Neural cell (in vitro differentiated cells): Measurements from ENCODE around the gene BNC2. TPM values are rescaled to one million over a fixed set of nuclear protein-coding genes. Genes with fewer than 3 reads are reported as not detected.

Experiments
- H2AFZ ChIP-seq: fragments of 200-600, 300-800 bp; sonication (generic), shearing (Covaris generic); 2 replicates; pipeline ENCODE4 v1.6.0; 2014; ENCODE audit warnings: low read depth, mild to moderate bottlenecking, antibody characterized with exemption, low read length, moderate library complexity
- H3F3A ChIP-seq: fragments of 200-600 bp; shearing (Covaris generic); 2 replicates; pipeline ENCODE4 v1.6.1; 2016; ENCODE audit warnings: mild to moderate bottlenecking, moderate library complexity, mixed read lengths, antibody characterized with exemption, low read length; ENCODE audit not compliant: insufficient read depth, poor library complexity, severe bottlenecking
- H3K27ac ChIP-seq: fragments of 200-600, 300-800 bp; sonication (generic), shearing (Covaris generic); 2 replicates; pipeline ENCODE4 v1.5.1; 2014; ENCODE audit warnings: mild to moderate bottlenecking, low read length, moderate library complexity
- H3K27me3 ChIP-seq: fragments of 300-800, 200-600 bp; sonication (generic), shearing (Covaris generic); 2 replicates; pipeline ENCODE4 v1.6.0; 2014; ENCODE audit warnings: mild to moderate bottlenecking, low read depth, low read length, moderate library complexity; ENCODE audit not compliant: insufficient read depth
- H3K36me3 ChIP-seq: fragments of 300-800, 200-600 bp; sonication (generic), shearing (Covaris generic); 2 replicates; pipeline ENCODE4 v1.5.1; 2014; ENCODE audit warnings: mild to moderate bottlenecking, antibody characterized with exemption, low read length, moderate library complexity; ENCODE audit not compliant: insufficient read depth
- H3K4me2 ChIP-seq: fragments of 300-800, 200-600 bp; sonication (generic), shearing (Covaris generic); 2 replicates; pipeline ENCODE4 v1.6.0; 2014; ENCODE audit warnings: mild to moderate bottlenecking, low read length
- H3K4me3 ChIP-seq: fragments of 300-800, 200-600 bp; sonication (generic), shearing (Covaris generic); 2 replicates; pipeline ENCODE4 v1.5.1; 2014; ENCODE audit warnings: mild to moderate bottlenecking, low read length, moderate library complexity
- H3K79me2 ChIP-seq: fragments of 200-600 bp; shearing (Covaris generic); replicated peaks from 2 replicates; pipeline ENCODE4 v1.6.0; 2014; ENCODE audit warnings: mild to moderate bottlenecking, low read length, moderate library complexity; ENCODE audit not compliant: insufficient read depth
- H3K9ac ChIP-seq: fragments of 300-800, 200-600 bp; sonication (generic), shearing (Covaris generic); 2 replicates; pipeline ENCODE4 v1.6.1; 2016; ENCODE audit warnings: mild to moderate bottlenecking, low read length, mixed read lengths
- H3K9me2 ChIP-seq: fragments of 200-600 bp; shearing (Covaris generic); 2 replicates; pipeline ENCODE4 v1.6.1; 2016; ENCODE audit warnings: mild to moderate bottlenecking, low read length, mixed read lengths; ENCODE audit not compliant: insufficient read depth
- H3K9me3 ChIP-seq: fragments of 200-600, 300-800 bp; sonication (generic), shearing (Covaris generic); 2 replicates; pipeline ENCODE4 v1.6.1; 2016; ENCODE audit warnings: mild to moderate bottlenecking, mixed run types, low read length, moderate library complexity, mixed read lengths
- H4K20me1 ChIP-seq: fragments of 200-600 bp; shearing (Covaris generic); 2 replicates; pipeline ENCODE4 v1.6.1; 2016; ENCODE audit warnings: mild to moderate bottlenecking, mixed run types; ENCODE audit not compliant: insufficient read depth
- EP300 ChIP-seq: fragments of 450-650 bp; conservative IDR thresholded peaks from 2 replicates; pipeline ENCODE4 v1.6.1; 2014; ENCODE audit warnings: antibody characterized with exemption, mild to moderate bottlenecking, moderate library complexity; ENCODE audit not compliant: poor library complexity, severe bottlenecking
- EZH2 ChIP-seq: fragments of 200-600, 300-800 bp; shearing (Covaris generic), sonication (generic); IDR thresholded peaks from 2 replicates; pipeline ENCODE4 v1.6.1; 2014; ENCODE audit warnings: antibody characterized with exemption, low read length, borderline replicate concordance, mild to moderate bottlenecking; ENCODE audit not compliant: insufficient read depth, poor library complexity, severe bottlenecking
- MXI1 ChIP-seq: fragments of 450-650 bp; conservative IDR thresholded peaks from 2 replicates; pipeline ENCODE4 v1.6.1; 2014; ENCODE audit warnings: antibody characterized with exemption, mild to moderate bottlenecking; ENCODE audit not compliant: poor library complexity, severe bottlenecking
- POLR2AphosphoS5 ChIP-seq: IDR thresholded peaks from 2 replicates; pipeline ENCODE4 v1.6.1; 2012
- RAD21 ChIP-seq: fragments of 450-650 bp; conservative IDR thresholded peaks from 2 replicates; pipeline ENCODE4 v1.6.1; 2014; ENCODE audit warnings: antibody characterized with exemption, mild to moderate bottlenecking, moderate library complexity
- SMC3 ChIP-seq: fragments of 450-650 bp; conservative IDR thresholded peaks from 2 replicates; pipeline ENCODE4 v1.6.1; 2014; ENCODE audit warnings: antibody characterized with exemption, mild to moderate bottlenecking, moderate library complexity; ENCODE audit not compliant: poor library complexity
- TAF1 ChIP-seq: IDR thresholded peaks from 2 replicates; pipeline ENCODE4 v1.6.1; 2012; ENCODE audit warnings: low read depth
- polyA plus RNA-seq: library from polyadenylated mRNA; depleted of rRNA; stranded (reverse); fragments of >200 nt; gene quantifications from 2 replicates; pipeline ENCODE4 v1.2.3, GENCODE V29; 2014
- TF ChIP-seq, protein P1 (sequence below): IDR thresholded peaks from 2 replicates; pipeline ENCODE4 v1.6.1; 2012; ENCODE audit warnings: borderline replicate concordance
- TF ChIP-seq, protein P2 (sequence below): fragments of 450-650 bp; IDR thresholded peaks from 2 replicates; pipeline ENCODE4 v1.5.1; 2014; ENCODE audit warnings: antibody characterized with exemption, mild to moderate bottlenecking, moderate library complexity; ENCODE audit not compliant: poor library complexity, severe bottlenecking

Gene BNC2
- polyA plus RNA-seq, 1 donor from 2014 or later: 1.3 TPM

DNA sequence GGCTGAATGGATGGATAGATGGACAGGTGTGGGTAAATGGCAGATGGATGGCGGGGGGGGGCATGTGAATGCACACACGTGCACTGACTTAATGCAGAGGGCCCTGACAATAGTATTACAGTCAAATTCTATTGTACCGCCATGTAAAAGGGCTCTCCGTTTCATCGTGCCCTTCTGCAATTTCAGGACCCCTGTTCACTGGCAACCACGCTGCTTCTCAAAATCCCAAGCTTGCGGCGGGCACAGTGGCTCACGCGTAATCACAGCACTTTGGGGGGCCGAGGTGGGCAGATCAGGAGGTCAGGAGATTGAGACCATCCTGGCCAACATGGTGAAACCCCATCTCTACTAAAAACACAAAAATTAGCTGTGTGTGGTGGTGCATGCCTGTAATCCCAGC, 211.4 kb downstream of the BNC2 start:
- Histone ChIP-seq H3K9me3 (no peaks in the 10 kb centered on the region), H4K20me1 (no peaks in the 10 kb centered on the region), H3K9ac (no peak overlapping the region), H3K36me3 (no peaks in the 10 kb centered on the region), H3K4me3 (no peak overlapping the region), H3K27ac (no peak overlapping the region), H3K27me3 (no peaks in the 10 kb centered on the region), H3K4me2 (no peak overlapping the region), H2AFZ (no peak overlapping the region), H3K9me2 (no peaks in the 10 kb centered on the region), H3K79me2 (no peaks in the 10 kb centered on the region), H3F3A (no peaks in the 10 kb centered on the region)
- no peak for TF ChIP-seq RAD21
- no peak for TF ChIP-seq SMC3
- no peak for TF ChIP-seq TAF1
- no peak for TF ChIP-seq POLR2AphosphoS5
- no peak for TF ChIP-seq EP300
- TF ChIP-seq, protein P1, sequence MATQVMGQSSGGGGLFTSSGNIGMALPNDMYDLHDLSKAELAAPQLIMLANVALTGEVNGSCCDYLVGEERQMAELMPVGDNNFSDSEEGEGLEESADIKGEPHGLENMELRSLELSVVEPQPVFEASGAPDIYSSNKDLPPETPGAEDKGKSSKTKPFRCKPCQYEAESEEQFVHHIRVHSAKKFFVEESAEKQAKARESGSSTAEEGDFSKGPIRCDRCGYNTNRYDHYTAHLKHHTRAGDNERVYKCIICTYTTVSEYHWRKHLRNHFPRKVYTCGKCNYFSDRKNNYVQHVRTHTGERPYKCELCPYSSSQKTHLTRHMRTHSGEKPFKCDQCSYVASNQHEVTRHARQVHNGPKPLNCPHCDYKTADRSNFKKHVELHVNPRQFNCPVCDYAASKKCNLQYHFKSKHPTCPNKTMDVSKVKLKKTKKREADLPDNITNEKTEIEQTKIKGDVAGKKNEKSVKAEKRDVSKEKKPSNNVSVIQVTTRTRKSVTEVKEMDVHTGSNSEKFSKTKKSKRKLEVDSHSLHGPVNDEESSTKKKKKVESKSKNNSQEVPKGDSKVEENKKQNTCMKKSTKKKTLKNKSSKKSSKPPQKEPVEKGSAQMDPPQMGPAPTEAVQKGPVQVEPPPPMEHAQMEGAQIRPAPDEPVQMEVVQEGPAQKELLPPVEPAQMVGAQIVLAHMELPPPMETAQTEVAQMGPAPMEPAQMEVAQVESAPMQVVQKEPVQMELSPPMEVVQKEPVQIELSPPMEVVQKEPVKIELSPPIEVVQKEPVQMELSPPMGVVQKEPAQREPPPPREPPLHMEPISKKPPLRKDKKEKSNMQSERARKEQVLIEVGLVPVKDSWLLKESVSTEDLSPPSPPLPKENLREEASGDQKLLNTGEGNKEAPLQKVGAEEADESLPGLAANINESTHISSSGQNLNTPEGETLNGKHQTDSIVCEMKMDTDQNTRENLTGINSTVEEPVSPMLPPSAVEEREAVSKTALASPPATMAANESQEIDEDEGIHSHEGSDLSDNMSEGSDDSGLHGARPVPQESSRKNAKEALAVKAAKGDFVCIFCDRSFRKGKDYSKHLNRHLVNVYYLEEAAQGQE: no peak
- TF ChIP-seq, protein P2, sequence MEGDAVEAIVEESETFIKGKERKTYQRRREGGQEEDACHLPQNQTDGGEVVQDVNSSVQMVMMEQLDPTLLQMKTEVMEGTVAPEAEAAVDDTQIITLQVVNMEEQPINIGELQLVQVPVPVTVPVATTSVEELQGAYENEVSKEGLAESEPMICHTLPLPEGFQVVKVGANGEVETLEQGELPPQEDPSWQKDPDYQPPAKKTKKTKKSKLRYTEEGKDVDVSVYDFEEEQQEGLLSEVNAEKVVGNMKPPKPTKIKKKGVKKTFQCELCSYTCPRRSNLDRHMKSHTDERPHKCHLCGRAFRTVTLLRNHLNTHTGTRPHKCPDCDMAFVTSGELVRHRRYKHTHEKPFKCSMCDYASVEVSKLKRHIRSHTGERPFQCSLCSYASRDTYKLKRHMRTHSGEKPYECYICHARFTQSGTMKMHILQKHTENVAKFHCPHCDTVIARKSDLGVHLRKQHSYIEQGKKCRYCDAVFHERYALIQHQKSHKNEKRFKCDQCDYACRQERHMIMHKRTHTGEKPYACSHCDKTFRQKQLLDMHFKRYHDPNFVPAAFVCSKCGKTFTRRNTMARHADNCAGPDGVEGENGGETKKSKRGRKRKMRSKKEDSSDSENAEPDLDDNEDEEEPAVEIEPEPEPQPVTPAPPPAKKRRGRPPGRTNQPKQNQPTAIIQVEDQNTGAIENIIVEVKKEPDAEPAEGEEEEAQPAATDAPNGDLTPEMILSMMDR: no peak
- no peak for TF ChIP-seq EZH2
- TF ChIP-seq MXI1: no peak

DNA sequence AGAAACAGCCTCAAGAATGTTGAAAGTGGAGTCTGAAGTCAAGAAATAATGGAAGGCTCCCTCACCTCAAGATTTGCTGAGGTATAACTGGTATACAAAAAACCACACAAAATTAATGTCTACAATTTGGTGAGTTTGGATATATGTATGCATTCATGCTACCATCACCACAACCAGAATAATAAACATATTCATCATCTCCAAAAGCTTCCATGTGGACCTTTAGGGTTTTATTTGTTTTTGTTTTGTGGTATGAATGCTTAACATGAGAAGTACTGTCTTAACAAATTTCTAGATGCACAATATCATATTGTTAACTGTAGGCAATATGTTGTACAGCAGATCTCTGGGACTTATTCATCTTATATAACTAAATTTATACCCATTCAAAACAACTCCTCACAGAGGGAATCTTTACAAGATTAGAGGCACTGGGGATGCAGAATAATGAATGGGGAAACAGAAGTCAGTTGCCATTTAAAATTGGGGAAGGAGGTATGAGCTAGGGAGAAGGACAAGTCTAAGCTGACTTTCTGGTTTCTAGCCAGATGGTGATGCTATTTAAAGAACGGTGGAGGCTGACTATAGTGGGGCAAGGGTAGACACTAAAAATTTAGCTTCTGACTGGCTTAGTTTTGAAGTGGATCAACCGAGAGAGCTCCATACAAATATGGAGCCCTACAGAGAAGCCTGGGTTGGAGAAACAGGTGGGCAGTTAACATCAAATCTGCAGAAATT, 213.9 kb downstream of the BNC2 start:
- Histone ChIP-seq H4K20me1 (no peaks in the 10 kb centered on the region), H3K4me2 (no peak overlapping the region)
- no peak for TF ChIP-seq TAF1
- TF ChIP-seq SMC3: no peak
- TF ChIP-seq EZH2: no peak
- no peak for TF ChIP-seq RAD21
- TF ChIP-seq, protein P1: no peak
- no peak for TF ChIP-seq POLR2AphosphoS5
- TF ChIP-seq, protein P2: no peak
- no peak for TF ChIP-seq MXI1
- no peak for TF ChIP-seq EP300

More for the DNA sequence above, 213.9 kb downstream of the BNC2 start:
- Histone ChIP-seq H3F3A (no peaks in the 10 kb centered on the region), H3K9ac (no peak overlapping the region), H2AFZ (no peak overlapping the region), H3K9me2 (no peaks in the 10 kb centered on the region), H3K79me2 (no peaks in the 10 kb centered on the region), H3K36me3 (no peaks in the 10 kb centered on the region), H3K27me3 (no peaks in the 10 kb centered on the region), H3K9me3 (no peaks in the 10 kb centered on the region), H3K4me3 (no peak overlapping the region), H3K27ac (no peak overlapping the region)
